Measurements from ENCODE around the gene GAB2.

GRCh38 chr11:78284260-78284659 lies 133.4 kb downstream of the GAB2 start:
- TF ChIP-seq ZC3H10 (CRISPR knock-in tag; IDR thresholded peaks at IDR 0.05) (no peak), PATZ1 (CRISPR knock-in tag; IDR thresholded peaks at IDR 0.05; ENCODE audit: borderline replicate concordance) (no peak), TOX (CRISPR knock-in tag; IDR thresholded peaks at IDR 0.05; ENCODE audit: borderline replicate concordance) (no peak), ZFP30 (CRISPR knock-in tag; IDR thresholded peaks at IDR 0.05) (no peak)

Data from SK-N-SH treated with all-trans-retinoic acid at 6 μM for 48 hours (cell line).